GM21381 (cell line): ENCODE measurements around the gene ALG12.

ENCODE experiments used
- ATAC-seq: cut with Tn5 transposase; IDR thresholded peaks from one replicate; pipeline ENCODE4 v1.9.1; 2021; ENCODE audit warnings: mild to moderate bottlenecking, moderate library complexity; ENCODE audit not compliant: unreplicated experiment

The ALG12 gene

DNA sequence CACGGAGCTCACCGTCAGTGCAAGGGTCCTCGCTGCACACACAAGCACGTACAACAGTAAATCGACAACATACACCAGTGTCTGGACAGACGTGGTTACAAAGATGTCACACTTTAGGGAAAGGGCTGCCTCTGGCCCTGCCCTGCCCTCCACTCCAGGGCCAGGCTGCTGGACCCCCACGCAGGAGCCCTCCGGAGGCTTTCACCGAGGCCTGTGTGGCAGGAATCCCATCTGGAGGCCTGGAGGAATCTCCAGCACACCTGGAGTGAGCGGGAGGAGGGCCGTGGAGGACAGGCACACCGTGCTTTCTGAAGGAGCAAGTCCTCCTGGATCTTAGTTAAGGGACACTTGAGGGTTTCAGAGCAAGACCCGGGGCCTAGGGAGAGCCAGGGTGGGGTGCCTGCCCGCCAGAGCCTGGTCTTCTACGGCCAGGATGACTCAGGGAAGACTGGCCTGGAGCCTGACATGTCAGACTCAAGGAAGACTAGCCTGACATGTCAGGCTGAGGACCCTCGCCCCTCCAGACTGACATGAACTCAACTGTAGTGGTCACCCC, 40.2 kb upstream of the ALG12 start:
- ATAC-seq: no peak

DNA sequence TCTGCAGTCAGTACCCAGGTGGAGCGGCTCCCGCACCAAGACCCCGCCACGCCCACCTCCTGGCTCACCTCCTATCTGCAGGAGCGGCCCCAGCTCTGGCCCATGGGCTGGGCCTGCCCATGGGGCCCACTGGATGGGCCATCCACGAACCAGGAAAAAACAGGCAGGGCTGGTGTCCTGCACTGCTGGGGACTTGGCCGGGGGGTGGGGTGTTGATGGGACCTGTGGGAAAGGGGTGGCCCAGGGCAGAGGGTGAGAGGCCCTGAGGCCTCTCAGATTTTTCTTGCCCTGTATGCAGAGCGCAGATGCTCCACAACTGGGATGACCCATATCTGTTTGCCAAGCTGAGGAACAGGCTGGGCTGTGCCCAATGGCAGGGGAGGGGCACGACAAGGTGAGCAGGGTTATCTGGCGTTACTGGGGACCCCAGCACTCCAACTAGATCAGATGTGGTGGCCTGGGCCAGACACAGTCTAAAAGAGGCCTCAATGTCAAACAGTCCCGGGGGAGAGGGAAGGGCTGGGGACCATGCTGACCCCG, 39.7 kb upstream of the ALG12 start:
- no peak for ATAC-seq

DNA sequence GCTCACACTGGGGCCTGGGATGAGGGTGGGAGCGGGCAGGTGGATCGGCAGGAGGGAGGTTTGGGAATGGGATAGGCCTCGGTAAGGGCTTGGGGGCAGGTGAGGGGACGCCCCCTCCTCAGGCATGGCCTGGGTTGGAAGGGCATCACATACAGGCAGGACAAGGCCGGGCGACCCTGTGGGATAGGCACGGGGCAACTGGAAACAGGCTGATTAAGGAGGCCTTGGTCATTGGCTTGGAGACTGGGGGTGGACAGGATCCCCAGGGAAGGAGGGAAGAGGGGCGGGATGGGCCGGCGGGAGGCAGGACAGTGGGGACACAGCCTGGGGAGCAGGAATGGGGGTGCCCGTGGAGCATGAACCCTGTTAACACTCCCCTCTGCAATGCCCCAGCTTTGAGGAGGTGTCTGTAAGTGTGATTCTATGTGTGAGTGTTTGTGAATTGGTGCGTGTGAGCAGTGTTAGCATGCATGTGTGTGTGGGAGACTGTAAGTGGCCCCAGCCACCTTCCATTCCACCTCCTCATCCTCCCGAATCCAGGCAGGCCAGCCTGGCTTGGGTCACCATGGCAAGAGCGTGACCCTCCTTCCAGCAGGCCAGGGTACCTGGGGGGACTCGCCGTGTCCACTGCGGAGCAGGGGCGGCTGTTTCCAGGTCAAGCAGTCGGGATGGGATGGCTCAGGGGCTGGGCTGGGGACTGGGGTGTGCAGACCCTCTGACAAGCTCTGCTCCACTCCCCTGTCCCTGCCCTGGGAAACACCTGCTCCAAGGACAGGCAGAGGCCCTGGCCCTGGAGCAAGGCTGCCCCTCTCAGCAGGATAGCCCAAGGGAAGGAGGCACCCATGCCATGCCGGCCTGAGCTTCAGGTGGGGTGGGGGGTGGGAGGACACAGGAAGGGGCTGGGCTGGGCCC, 38.9 kb upstream of the ALG12 start:
- no peak for ATAC-seq

DNA sequence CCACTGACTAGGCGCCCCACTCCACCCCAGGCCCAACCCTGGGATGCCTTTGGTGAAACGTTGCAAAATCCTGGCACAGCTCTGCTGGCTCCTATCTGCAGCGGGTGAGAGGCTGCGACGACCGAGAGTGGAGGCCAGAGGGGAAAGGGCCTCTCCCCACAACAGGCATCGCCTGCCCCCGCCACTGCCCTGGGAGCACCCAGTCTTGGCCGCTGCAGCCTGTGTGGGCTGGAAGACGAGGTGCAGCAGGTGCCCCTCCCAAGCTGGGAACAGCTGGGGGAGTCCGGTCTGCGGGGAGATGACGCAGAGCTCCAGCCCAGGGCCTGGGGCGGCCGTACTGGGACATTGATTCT, 38.2 kb upstream of the ALG12 start:
- no peak for ATAC-seq

DNA sequence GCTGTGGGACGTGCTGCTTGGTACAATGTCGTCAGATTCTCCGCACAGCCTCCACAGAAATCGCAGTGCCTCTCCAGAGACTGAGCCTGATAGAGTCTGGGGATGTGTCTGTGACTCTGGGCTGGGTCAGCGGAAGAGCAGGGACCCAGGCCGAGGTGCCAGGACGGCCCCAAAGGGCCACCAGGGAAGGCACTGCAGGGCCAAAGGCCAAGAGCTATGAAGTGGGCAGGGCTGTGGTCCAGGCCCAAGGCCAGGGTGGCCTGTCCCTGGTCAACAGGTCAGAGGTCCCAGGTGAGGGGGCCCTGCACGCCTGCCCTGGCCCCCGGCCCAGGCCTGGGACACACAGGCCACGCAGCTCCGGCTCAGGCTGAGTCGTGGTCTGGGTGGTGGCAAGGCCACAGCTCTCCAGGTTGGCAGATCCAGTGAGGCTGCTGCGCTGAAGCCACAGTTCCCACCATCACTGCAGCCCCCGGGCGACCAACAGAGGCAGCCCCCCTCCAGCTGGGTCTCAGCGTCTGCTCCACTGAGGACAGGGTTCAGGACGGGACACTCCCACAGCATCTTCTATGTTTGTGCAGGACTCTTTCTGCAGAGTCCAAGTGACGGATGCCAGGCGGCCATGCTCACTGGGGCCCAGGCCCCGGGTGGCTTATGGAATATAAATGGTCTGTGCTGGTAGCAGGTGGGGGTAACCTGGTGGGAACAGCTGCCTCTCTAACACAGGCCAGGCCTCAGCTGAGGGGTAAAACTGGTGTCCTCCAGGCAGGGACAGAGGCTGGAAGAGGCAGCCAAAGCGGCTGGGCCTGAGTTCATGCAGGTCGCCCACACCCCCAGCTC, 37.6 kb upstream of the ALG12 start:
- ATAC-seq: no peak

DNA sequence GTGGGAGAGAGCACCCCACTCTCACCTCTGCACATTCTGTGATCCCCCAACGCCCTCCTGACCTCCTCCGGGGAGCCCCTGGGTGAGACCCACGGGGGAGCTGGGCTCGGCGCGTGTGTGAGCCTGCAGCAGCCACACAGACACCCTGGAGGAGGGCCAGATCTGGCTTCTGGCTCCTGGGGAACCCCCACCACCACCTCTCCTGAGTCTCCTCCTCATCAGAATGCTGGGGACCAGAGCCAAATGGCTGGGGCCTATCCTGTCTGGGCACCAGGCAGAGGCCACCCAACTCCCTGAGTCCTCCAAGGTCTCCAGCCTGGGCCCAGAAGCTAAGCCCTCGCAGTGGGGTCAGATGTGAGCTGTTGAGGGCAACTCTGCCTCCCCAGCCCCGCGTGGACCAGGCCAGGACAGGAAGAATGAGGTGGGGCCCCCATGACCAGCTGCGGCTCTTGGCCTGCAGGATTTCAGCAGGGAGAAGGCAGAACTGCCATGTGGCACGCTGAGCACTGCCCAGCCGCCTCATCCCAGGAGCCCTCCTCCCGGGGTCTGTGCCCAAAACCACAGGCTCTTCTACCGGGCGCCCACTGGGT, 36.8 kb upstream of the ALG12 start:
- no peak for ATAC-seq

DNA sequence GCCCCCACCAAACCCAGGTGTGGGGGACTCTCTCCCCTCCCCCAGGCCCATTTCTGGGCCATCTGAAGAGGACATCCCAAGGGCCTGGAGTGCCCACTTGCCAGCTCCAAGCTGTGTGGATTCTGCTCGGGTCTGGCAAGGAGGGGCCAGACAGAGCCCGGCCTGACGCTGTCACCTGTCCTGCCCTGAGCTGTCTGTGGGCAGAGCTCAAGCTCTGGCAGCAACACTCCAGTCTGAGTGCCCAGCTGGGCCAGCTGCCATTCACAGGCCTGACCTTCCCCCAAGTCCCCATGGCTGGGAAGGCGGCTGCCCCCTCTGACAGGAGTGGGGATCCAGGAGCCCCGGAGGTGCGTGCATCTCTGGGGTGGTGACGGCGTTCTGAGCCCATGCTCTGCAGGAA, 36.1 kb upstream of the ALG12 start:
- no peak for ATAC-seq

DNA sequence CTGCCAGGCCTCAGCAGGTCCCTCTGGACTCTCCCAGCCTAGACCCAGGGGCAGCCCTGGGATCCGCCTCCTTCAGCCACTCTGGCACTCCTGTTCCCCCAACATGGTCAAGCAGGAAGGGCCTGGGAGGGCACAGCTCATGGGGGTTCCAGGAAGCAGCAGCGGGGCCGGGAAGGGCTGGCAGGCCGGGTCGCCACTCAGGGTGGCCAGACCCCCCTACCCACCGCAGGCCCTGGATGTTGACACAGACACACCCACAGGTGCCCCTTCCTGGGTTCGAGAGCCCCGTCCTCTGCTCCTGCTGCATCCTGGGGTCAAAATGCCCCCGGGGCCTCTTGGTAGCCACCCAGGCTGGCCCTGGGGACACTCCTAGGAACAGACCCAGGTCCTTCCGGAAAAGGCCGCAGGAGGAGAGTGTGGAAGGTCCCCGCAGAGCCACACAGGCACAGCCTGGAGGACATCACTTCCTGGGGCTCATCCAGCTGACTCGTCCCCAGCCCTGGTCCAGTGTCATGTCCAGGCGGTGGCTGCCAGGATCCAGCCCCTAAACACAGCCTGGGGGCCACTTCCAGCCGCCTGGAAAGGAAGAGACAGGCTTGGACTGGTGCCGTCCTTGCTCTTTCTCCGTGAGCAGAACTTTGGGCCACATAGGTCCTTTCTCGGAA, 35.6 kb upstream of the ALG12 start:
- no peak for ATAC-seq

DNA sequence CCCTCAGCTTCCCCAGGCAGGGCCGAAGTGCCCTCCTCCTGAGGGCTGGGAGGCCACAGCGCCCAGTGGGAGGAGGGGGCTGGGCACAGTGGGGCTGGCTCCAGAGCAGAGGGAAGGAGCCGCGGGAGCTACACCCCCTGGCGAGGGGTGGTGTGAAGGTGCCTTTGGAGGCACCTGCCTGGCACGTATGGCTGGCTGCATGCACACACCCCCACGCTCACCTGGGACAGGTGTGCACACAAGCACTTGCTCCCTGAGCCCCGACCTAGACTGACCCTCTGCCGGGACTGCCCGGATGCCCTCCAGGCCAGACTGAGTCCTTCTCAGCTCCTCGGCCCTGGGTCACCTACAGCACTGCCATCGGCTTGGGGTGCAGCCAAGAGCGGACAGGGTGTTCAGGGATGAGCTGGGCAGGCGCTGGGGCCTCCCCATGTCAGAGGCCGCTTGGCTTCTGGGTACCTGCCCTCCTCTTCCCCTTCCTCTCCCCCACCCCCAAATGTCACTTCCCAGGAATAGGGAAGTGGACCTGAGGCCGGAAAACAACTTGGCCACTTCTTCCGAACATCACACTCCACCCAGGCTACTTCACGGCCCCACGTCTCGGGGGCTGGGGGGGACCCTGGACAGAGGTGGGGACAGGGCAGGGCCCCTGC, 34.9 kb upstream of the ALG12 start:
- no peak for ATAC-seq

DNA sequence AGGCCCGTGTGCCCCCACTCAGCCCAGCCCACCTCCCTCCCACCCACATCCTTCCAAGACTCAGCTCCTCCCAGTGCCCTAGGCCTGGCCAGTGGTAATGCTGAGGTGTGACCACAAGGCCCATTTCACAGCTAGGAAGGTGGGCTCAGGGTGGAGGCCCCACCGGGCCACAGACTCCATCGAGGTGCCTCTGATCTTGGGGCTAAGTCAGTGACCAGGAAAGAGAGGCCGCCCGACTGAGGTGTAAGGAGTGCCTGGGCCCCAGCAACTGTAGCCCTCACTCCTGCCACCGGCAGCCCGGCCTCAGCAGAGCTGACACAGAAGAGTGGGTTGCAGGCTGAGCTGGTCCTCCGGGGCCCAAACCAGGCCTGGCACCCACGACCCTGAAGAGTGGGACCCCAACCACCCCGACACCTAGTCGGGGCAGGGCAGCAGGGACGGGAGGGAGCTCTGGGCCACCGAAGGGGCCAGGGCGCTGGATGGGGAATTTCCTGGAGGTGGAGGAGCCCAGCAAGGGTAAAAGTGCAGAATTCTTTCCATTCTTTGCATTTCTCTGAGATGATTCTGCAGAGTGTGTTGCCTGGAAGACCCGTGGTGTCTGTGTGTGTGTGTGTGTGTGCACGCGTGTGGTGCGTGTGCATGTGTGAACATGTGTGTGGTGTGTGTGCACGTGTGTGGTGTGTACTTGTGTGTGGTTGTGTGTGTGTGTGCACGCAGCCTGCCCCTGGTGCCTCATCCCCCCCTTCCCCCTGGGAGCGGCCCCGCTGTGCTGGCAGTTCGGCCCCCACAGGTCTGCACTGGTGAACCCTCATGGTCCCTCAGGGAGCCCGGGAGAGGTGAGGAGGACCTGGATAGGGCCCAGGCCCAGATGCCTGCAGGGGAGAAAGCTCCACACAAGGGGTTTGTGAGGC, 34.0 kb upstream of the ALG12 start:
- no peak for ATAC-seq

DNA sequence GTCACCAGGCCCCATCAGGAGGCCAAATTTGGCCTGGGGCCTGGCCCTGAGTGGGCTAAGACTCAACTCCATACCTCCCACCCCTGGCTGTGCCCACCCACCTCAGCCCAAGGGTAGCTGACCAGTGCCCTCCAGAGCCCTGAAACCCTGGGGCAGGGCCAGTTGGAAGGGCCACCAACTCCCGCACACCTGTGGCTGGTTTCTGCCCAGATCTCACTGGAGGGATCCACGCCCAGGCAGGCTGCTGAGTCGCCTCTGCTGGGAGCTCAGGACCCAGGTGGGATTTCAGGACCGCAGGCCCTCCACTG, 33.4 kb upstream of the ALG12 start:
- no peak for ATAC-seq

DNA sequence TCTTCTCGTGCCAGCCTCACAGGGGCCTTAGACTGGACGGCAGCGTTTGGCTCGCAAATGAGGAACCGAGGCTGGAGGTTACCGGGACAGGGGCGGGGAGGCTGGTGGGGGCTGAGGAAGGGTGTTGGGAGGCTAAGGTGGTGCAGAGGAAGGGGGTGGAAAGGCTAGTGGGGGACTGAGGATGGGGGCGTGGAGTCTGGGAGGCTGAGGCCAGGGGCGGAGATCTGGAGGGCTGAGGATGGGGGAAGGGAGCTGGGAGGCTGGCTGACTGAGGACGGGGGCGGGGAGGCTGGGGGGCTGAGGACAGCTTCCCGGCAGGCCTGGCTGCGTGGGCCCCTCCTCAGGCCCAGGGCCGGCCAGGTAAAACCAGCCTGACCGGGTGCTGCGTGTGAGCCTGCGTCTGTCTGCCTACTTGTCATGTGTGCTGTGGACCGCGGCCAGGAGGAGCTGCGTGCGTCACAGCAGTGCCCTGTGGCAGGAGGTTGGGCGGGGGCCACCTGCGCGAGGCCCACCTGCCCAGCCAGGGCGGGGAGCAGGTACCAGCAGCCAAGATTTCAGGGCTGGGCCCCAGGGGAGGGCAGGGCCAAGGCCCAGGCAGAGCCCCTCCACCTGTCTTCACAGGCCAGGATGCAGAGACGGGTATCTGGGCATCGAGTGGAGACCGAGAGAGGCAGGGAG, 32.9 kb upstream of the ALG12 start:
- no peak for ATAC-seq

DNA sequence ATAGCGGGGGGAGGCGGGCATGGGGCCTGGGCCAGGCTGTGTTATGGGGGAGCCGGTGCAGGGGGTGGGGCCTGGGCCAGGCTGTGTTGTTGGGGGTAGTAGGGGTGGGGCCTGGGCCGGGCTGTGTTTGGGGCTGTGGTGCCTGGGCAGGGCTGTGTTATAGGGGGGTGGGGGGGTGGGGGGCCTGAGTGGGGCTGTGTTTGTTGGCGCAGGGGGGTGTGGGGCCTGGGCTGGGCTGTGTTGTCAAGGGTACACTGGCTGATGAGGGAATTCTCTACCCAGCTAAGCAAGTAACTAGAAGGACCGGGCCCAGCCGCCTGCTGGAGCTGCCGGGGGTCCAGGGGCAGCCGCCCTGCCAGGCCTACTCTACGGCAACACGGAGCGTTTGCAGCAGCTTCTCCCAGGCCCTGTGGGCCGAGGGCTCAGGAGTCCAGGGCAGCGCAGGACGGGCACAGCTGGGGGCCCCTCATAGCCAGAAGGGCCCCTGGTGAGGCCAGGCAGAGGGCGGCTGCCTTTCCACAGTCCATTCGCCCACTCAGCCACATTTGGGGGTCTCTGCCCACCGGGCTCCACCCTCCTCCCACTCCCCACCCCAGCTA, 32.3 kb upstream of the ALG12 start:
- ATAC-seq: no peak

DNA sequence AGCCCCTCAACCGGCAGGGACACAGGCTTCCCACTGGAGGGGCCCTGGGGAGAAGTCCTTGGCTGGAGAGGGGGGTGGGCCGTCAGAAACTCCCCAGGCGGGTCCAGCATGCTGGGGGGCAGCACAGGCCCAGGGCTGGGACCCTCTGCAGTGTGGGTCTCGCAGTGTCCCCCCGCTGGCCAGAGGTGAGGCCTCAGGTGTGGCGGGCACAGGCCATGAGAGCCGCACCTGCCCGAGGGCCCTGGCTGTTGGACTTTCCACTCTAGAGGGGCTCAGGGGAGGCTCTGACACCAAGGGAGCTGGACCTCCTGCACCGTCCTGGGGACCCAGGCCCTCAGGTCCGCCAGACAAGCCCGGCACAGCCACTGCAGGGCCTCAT, 31.7 kb upstream of the ALG12 start:
- no peak for ATAC-seq

DNA sequence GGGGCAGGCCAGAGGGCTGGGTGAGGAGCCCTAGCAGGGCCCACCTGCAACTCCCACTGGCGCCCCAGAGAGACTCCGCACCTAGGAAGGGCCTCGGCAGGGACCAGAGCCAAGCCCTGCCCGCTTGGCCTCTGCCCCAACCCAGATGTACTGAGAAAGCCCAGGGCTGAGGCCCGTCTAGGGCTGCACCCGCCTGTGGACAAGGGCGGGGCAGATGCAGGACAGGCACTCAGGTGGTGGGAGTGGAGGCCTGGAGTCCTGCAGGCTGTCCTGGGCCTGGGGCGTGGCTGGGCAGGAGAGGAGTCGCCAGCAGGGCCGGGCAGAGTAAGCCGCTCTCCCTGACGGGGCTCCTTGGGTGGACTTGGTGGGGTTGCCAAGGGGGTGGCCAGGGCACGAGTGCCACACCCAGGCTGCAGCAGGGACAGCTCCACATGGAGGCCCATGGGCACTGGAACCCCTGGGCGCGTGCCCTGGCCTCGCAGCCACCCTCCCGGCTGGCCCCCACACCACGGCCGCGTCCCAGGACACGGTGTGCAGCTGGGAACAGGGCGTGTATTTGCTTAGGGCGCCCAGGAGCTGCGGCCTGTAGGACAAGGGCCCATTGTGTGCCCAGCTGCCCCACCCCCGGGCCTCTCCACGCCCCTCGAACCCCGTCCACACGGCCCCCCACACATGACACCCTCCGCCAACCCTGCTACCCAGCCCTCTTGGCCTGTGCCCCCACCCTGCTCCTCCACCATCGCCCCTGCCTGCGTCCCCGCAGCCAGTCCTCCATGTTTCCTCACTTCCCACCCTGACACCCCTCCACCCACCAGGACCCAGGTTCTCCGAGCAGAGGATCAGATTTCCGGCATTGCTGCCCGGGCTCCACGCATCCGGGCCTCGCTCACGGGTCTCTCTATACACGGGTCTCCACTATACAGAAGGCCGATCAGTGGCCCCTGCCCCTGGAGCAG, 31.0 kb upstream of the ALG12 start:
- no peak for ATAC-seq

DNA sequence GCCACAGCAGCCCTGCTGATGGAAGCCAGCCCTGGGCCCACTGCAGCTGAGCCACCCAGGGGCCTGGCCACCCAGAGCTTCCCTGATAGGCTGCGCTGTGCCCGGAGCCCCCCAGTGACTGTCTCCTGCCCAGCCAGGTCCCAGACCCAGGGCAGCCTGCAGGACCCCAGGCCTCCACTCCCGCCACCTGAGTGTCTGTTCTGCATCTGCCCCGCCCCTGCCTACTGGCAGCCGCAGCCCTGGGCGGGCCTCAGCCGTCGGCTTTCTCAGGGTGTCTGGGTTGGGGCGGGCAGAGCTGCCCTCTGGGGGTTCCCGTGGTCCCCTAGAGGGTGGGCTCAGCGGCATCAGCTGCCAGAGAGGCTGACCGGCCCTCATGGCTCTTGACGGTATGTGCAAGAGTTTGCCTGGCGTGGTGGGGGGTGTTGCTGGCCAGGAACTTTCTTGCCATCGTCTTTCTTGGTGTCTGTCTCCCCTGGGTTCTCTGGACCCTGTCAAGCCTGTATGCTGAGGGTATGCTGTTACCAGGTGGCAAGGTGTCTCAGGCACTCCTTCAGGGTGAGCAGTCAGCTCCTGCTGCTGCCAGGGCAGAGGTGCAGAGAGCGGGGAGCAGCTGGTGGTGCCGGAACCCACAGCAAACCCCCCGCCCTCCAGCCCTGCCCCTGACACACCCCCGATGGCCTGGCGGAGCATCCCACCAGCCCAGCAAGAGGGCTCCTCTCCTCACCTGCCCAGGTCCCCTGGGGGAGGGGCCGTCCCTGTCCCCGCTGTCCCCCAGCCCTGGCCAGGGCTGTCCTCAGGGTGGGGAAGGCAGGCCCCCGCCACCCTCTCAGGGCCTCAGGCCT, 30.1 kb upstream of the ALG12 start:
- ATAC-seq: no peak

DNA sequence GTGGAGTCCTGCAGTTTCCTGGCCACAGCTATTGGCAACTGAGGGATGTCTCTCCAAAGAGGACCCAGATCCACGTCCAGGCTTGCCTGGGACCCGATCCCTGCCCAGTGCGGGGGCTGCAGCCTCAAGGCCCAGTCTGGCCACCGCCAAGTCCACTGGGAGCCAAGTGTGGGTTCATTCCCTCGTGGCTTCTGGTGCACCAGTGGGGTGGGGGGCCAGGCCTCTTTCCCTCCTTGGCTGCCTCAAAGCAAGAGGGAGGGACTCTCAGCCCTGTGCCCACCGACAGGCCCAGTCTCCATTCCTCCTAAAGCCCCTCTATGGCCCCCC, 29.0 kb upstream of the ALG12 start:
- no peak for ATAC-seq
